GM23338 (cell line): ENCODE results near the gene CDK4. TPM values are rescaled to one million over a fixed set of nuclear protein-coding genes. Genes with fewer than 3 reads are reported as not detected.

Experiments
- ATAC-seq: fragments of 200-7000 bp; cut with Tn5 transposase; 3 replicates; pipeline ENCODE4 v1.9.1; 2020
- DNase-seq: peaks from one replicate; pipeline ENCODE4 v3.0.0-alpha.2; 2015; ENCODE audit warnings: low spot score
- H2AFZ ChIP-seq: fragments of 200-600 bp; sonication (generic); 2 replicates; pipeline ENCODE4 v1.8.0; 2016; ENCODE audit warnings: antibody characterized with exemption, mild to moderate bottlenecking, moderate library complexity
- H3F3A ChIP-seq: fragments of 200-600 bp; sonication (generic); replicated peaks from 2 replicates; pipeline ENCODE4 v1.8.0; 2017; ENCODE audit warnings: antibody characterized with exemption, mixed run types, low read depth
- H3K27ac ChIP-seq: fragments of 200-600 bp; sonication (generic); 2 replicates; pipeline ENCODE4 v1.6.1; 2016; ENCODE audit warnings: low read depth
- H3K27me3 ChIP-seq: fragments of 200-600 bp; sonication (generic); 2 replicates; pipeline ENCODE4 v1.8.0; 2016; ENCODE audit warnings: mild to moderate bottlenecking, mixed run types, moderate library complexity; ENCODE audit not compliant: insufficient read depth
- H3K36me3 ChIP-seq: fragments of 200-600 bp; sonication (generic); 2 replicates; pipeline ENCODE4 v1.8.0; 2016; ENCODE audit warnings: mild to moderate bottlenecking; ENCODE audit not compliant: insufficient read depth
- H3K4me1 ChIP-seq: fragments of 200-600 bp; sonication (generic); 2 replicates; pipeline ENCODE4 v1.8.0; 2016; ENCODE audit warnings: mild to moderate bottlenecking, moderate library complexity; ENCODE audit not compliant: insufficient read depth
- H3K4me2 ChIP-seq: fragments of 200-600 bp; sonication (generic); 2 replicates; pipeline ENCODE4 v1.7.1; 2017; ENCODE audit warnings: mixed run types
- H3K4me3 ChIP-seq: fragments of 200-600 bp; sonication (generic); 2 replicates; pipeline ENCODE4 v1.6.1; 2016; ENCODE audit warnings: mixed run types
- H3K79me2 ChIP-seq: fragments of 200-600 bp; sonication (generic); replicated peaks from 2 replicates; pipeline ENCODE4 v1.8.0; 2017; ENCODE audit warnings: mild to moderate bottlenecking; ENCODE audit not compliant: insufficient read depth
- H3K9me2 ChIP-seq: fragments of 200-600 bp; sonication (generic); 2 replicates; pipeline ENCODE4 v1.8.0; 2017; ENCODE audit not compliant: insufficient read depth
- H4K20me1 ChIP-seq: fragments of 200-600 bp; sonication (generic); replicated peaks from 2 replicates; pipeline ENCODE4 v1.8.0; 2017; ENCODE audit warnings: mild to moderate bottlenecking; ENCODE audit not compliant: insufficient read depth
- H3K27ac Mint-ChIP-seq: 2 replicates; pipeline ENCODE4 v1.8.0; 2020; ENCODE audit warnings: inconsistent platforms, mild to moderate bottlenecking, moderate library complexity, mixed read lengths
- H3K27me3 Mint-ChIP-seq: 3 replicates; pipeline ENCODE4 v1.8.0; 2022; ENCODE audit warnings: low read depth, mild to moderate bottlenecking, moderate library complexity, mixed read lengths, inconsistent platforms; ENCODE audit not compliant: insufficient read depth, poor library complexity
- H3K36me3 Mint-ChIP-seq: 3 replicates; pipeline ENCODE4 v1.8.0; 2021; ENCODE audit warnings: low read depth, mild to moderate bottlenecking, inconsistent platforms, moderate library complexity, mixed read lengths
- H3K4me1 Mint-ChIP-seq: 3 replicates; pipeline ENCODE4 v1.8.0; 2020; ENCODE audit warnings: mild to moderate bottlenecking, inconsistent platforms, mixed read lengths
- H3K4me3 Mint-ChIP-seq: 3 replicates; pipeline ENCODE4 v1.8.0; 2021; ENCODE audit warnings: moderate library complexity, mild to moderate bottlenecking, inconsistent platforms, mixed read lengths
- H3K9me3 Mint-ChIP-seq: 3 replicates; pipeline ENCODE4 v1.8.0; 2020; ENCODE audit warnings: moderate library complexity, mild to moderate bottlenecking, inconsistent platforms, mixed read lengths
- CREB1 ChIP-seq: fragments of 250-450 bp; sonication (Bioruptor Pico); IDR thresholded peaks from 2 replicates; pipeline ENCODE4 v1.5.0; 2020; ENCODE audit warnings: low read depth, mild to moderate bottlenecking, moderate library complexity
- EZH2 ChIP-seq: fragments of 200-600 bp; sonication (generic); IDR thresholded peaks from one replicate; pipeline ENCODE4 v1.8.0; 2017; ENCODE audit warnings: antibody characterized with exemption, mild to moderate bottlenecking, low read depth; ENCODE audit not compliant: unreplicated experiment
- EZH2phosphoT487 ChIP-seq: fragments of 200-600 bp; sonication (generic); IDR thresholded peaks from one replicate; pipeline ENCODE4 v1.8.1; 2018; ENCODE audit warnings: antibody characterized with exemption; ENCODE audit not compliant: unreplicated experiment
- JUNB ChIP-seq: IDR thresholded peaks from one replicate; pipeline ENCODE4 v1.6.1; 2016; ENCODE audit warnings: antibody characterized with exemption; ENCODE audit not compliant: unreplicated experiment
- NANOG ChIP-seq: IDR thresholded peaks from 2 replicates; pipeline ENCODE4 v1.6.1; 2016; ENCODE audit warnings: antibody characterized with exemption, borderline replicate concordance
- POLR2AphosphoS5 ChIP-seq: IDR thresholded peaks from 2 replicates; pipeline ENCODE4 v1.6.1; 2016; ENCODE audit warnings: antibody characterized with exemption, low read depth
- STAT1 ChIP-seq: IDR thresholded peaks from one replicate; pipeline ENCODE4 v1.6.1; 2016; ENCODE audit warnings: antibody characterized with exemption; ENCODE audit not compliant: unreplicated experiment
- ZNF114 ChIP-seq: fragments of 250-450 bp; sonication (Bioruptor Pico); IDR thresholded peaks from 2 replicates; pipeline ENCODE4 v1.5.0; 2020; ENCODE audit warnings: mild to moderate bottlenecking, moderate library complexity
- ZNF331 ChIP-seq: fragments of 250-450 bp; sonication (Bioruptor Pico); IDR thresholded peaks from 2 replicates; pipeline ENCODE4 v1.5.0; 2020; ENCODE audit warnings: low read depth, mild to moderate bottlenecking, moderate library complexity
- polyA plus RNA-seq: library from polyadenylated mRNA; unstranded; fragments of >200 nt; fragmentation: Nextera tagmentation; extraction: Ambion mirVana; gene quantifications from 2 replicates; pipeline ENCODE4 v1.2.1, GENCODE V29; 2016
- total RNA-seq: library from RNA; depleted of rRNA; stranded (reverse); fragments of >200 nt; shearing (Covaris generic); gene quantifications from 2 replicates; pipeline ENCODE4 v1.2.3, GENCODE V29; 2014
- TF ChIP-seq, protein P1 (sequence below): IDR thresholded peaks from 2 replicates; pipeline ENCODE4 v1.6.1; 2016; ENCODE audit warnings: antibody characterized with exemption

The CDK4 gene
- total and polyA plus RNA-seq, 2 experiments from 2014 or later: 105 to 198 TPM

DNA sequence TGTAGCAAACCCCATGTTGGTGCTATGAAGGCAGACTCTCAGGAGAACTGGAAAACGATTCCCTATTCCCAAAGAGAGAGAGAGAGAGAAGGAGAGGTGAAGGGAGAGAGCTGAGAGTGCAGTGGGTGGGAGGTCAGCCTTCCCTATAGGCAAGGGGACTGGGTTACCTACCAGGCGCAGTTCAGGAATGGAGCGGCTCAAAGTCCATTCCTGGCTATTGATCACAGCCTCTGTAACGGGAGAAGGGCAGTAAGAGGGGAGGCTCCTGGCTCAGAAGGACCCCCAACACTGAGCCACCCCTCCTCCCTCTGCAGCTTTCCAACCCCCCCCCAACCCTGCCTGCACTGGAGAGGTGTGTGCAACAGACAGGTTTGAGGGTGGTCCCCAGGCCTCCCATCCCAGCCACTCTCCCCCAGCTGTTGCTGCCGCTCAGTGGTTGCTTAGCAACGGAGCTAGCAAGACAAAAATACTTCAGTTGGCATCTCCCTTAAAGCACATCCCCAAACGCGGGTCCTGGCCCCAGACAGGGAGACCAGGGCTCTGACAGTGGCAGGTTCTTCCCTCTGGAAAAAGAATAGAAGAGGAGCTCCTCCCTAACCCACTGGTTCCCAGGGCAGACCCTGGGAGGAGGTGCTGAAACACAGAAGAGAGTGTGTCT, 16.8 kb downstream of the CDK4 start:
- H3K9me3 Mint-ChIP-seq: peaks cover 2% of the 10 kb centered on the region
- TF ChIP-seq EZH2phosphoT487: no peak
- TF ChIP-seq, protein P1, sequence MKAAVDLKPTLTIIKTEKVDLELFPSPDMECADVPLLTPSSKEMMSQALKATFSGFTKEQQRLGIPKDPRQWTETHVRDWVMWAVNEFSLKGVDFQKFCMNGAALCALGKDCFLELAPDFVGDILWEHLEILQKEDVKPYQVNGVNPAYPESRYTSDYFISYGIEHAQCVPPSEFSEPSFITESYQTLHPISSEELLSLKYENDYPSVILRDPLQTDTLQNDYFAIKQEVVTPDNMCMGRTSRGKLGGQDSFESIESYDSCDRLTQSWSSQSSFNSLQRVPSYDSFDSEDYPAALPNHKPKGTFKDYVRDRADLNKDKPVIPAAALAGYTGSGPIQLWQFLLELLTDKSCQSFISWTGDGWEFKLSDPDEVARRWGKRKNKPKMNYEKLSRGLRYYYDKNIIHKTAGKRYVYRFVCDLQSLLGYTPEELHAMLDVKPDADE: no peak
- no peak for TF ChIP-seq CREB1 (CRISPR knock-in tag)
- no peak for TF ChIP-seq STAT1
- no peak for TF ChIP-seq ZNF331 (CRISPR knock-in tag)
- TF ChIP-seq EZH2: peak; percentile 20
- H2AFZ ChIP-seq: no peak overlapping the region
- H3K79me2 ChIP-seq: no peaks in the 10 kb centered on the region
- no peaks in the 10 kb centered on the region; the same call in 2 of the 3 replicates for H3K36me3 Mint-ChIP-seq
- H3K9me2 ChIP-seq: no peaks in the 10 kb centered on the region
- no peaks in the 10 kb centered on the region for H4K20me1 ChIP-seq
- H3K27me3 Mint-ChIP-seq: peaks cover 91% of the 10 kb centered on the region
- H3F3A ChIP-seq: peaks cover 10% of the 10 kb centered on the region
- H3K4me3 ChIP-seq: peak overlapping the region; percentile 62
- no peak overlapping the region for H3K27ac Mint-ChIP-seq
- H3K4me1 ChIP-seq: peaks cover 19% of the 10 kb centered on the region
- H3K27me3 ChIP-seq: peaks cover 100% of the 10 kb centered on the region
- no peak overlapping the region for H3K27ac ChIP-seq
- peak overlapping the region; percentile 79 for H3K4me3 Mint-ChIP-seq
- peak overlapping the region; percentile 91 for H3K4me2 ChIP-seq
- no peaks in the 10 kb centered on the region for H3K36me3 ChIP-seq
- ATAC-seq: no peak; the same call in 2 of the 3 replicates
- H3K4me1 Mint-ChIP-seq: peaks cover 32% of the 10 kb centered on the region
- DNase-seq: peak; percentile 50

DNA sequence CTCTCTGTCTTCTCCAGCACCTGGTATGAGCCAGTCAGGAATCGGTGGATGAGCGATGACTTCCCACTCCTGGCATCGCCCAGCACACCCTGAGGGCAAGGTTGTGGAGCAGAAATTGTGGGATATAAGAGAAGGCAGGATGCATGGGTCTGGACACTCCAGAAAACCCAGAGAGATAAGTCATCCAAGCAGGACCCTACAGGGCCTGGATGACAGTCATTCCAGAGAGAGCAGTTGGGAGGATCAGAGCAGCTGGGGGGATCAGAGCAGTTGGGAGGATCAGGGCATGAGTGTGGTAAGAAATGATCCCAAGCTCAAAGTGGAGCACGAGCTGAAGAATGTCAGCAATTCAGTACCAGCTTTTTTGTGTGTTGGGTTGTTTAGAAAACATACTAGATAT, 17.5 kb downstream of the CDK4 start:
- H3K4me2 ChIP-seq: no peak overlapping the region
- no peaks in the 10 kb centered on the region; the same call in 1 of the 2 replicates for H4K20me1 ChIP-seq
- Mint-ChIP-seq H3K4me3 (peak overlapping the region; percentile 7; the same call in 1 of the 3 replicates), H3K9me3 (peaks cover 2% of the 10 kb centered on the region), H3K36me3 (no peaks in the 10 kb centered on the region; the same call in 2 of the 3 replicates), H3K27me3 (peaks cover 91% of the 10 kb centered on the region), H3K4me1 (peaks cover 31% of the 10 kb centered on the region), H3K27ac (no peak overlapping the region)
- DNase-seq (no peak), ATAC-seq (no peak)
- H3K27me3 ChIP-seq: peaks cover 100% of the 10 kb centered on the region
- no peaks in the 10 kb centered on the region for H3K9me2 ChIP-seq
- no peak overlapping the region for H3K4me3 ChIP-seq
- H3K4me1 ChIP-seq: peaks cover 19% of the 10 kb centered on the region
- no peaks in the 10 kb centered on the region for H3K79me2 ChIP-seq
- no peak overlapping the region for H2AFZ ChIP-seq
- no peak overlapping the region for H3K27ac ChIP-seq
- no peak for TF ChIP-seq ZNF114
- TF ChIP-seq JUNB: no peak
- TF ChIP-seq, protein P1: no peak
- no peak for TF ChIP-seq NANOG
- no peak for TF ChIP-seq POLR2AphosphoS5
- TF ChIP-seq STAT1: no peak
- no peak for TF ChIP-seq ZNF331 (CRISPR knock-in tag)
- TF ChIP-seq EZH2phosphoT487: no peak
- peaks cover 10% of the 10 kb centered on the region for H3F3A ChIP-seq
- no peaks in the 10 kb centered on the region for H3K36me3 ChIP-seq
